ENCODE data around the gene POU2AF3. TPM values are rescaled to one million over a fixed set of nuclear protein-coding genes. Genes with fewer than 3 reads are reported as not detected.

The POU2AF3 gene
- 1 to 10 TPM; 6.0 to 9.6 (median 7.1) TPM for total RNA-seq

GRCh38 chr11:111298413-111299100, at the start of gene POU2AF3:
TSS of gene POU2AF3 (plus strand) at chr11:111298546. CDS start at chr11:111298582, 36 bp downstream.
- TF ChIP-seq CTCF (IDR thresholded peaks at IDR 0.05) (no peak), POLR2A (IDR thresholded peaks at IDR 0.05) (no peak), POLR2AphosphoS5 (IDR thresholded peaks at IDR 0.05) (no peak), EP300 (IDR thresholded peaks at IDR 0.05; ENCODE audit: low read depth) (no peak)
- no peaks in the 10 kb centered on the region for H3K36me3 ChIP-seq
- peak within 1 kb of the TSS; percentile 86 to 91 (median 89) for H3K27ac ChIP-seq
- in situ Hi-C loops (cut with MboI; ENCODE audit: low pct_ligation_motif_present in 1 of 4, low pct_unique_long_range_greater_than_20kb in 1 of 4, low sequenced_read_pairs in 3 of 4), result no loop called here
- peak within 1 kb of the TSS; percentile 61 to 72 (median 66) for H3K4me3 ChIP-seq
- H3K9me3 ChIP-seq, result no peaks in the 10 kb centered on the region
- 17 to 60% methylated on average over 1 to 25 of the region's 57 CpGs for WGBS, 2 donors (ENCODE audit: low coverage in 1 of 2)
- intact Hi-C loops (cut with DNase I; ENCODE audit: low total_unique reads), result loop anchor here (5.0 kb wide), 1 partner anchor 119 kb away; no protein-coding TSS in a partner anchor
- H3K4me1 ChIP-seq, result peaks cover 10 to 35% (median 28%) of the 10 kb centered on the region in 4 donors
- no peak for DNase-seq
- H3K27me3 ChIP-seq, result no peaks in the 10 kb centered on the region

- H3K27me3 ChIP-seq, result peaks cover 10% of the 10 kb centered on the region
- no peak for DNase-seq
- no peak overlapping the region for H3K27ac ChIP-seq
- H3K36me3 ChIP-seq, result no peaks in the 10 kb centered on the region
- H3K4me1 ChIP-seq, result no peaks in the 10 kb centered on the region
- TF ChIP-seq POLR2AphosphoS5 (IDR thresholded peaks at IDR 0.05) (no peak), CTCF (IDR thresholded peaks at IDR 0.05) (no peak)
- intact Hi-C loops (cut with DNase I; ENCODE audit: low total_unique reads), result no loop called here
- H3K9me3 ChIP-seq, result no peaks in the 10 kb centered on the region
- no peak overlapping the region for H3K4me3 ChIP-seq
- 33 to 46% methylated on average over 1 to 2 of the region's 2 CpGs for WGBS, 2 donors (ENCODE audit: low coverage in 1 of 2)
- in situ Hi-C loops (cut with MboI; ENCODE audit: low pct_ligation_motif_present in 1 of 4, low pct_unique_long_range_greater_than_20kb in 1 of 4, low sequenced_read_pairs in 3 of 4), result no loop called here
Observed at GRCh38 chr11:111250936-111251335, 47.4 kb upstream of the POU2AF3 start.

- TF ChIP-seq EP300 (IDR thresholded peaks at IDR 0.05; ENCODE audit: low read depth) (no peak), POLR2A (IDR thresholded peaks at IDR 0.05) (no peak), POLR2AphosphoS5 (IDR thresholded peaks at IDR 0.05) (no peak), CTCF (IDR thresholded peaks at IDR 0.05) (no peak)
Observed at GRCh38 chr11:111253131-111253530, 45.2 kb upstream of the POU2AF3 start.

GRCh38 chr11:111253630-111254029, 44.7 kb upstream of the POU2AF3 start:
- WGBS, 2 donors (ENCODE audit: low coverage in 1 of 2), result 83% methylated on average over 5 of the region's 5 CpGs; no CpG with 5 or more reads in 1 of the 2 donors
- no peak for TF ChIP-seq CTCF (IDR thresholded peaks at IDR 0.05)
- no peak for TF ChIP-seq POLR2A (IDR thresholded peaks at IDR 0.05)
- TF ChIP-seq POLR2AphosphoS5 (IDR thresholded peaks at IDR 0.05), result no peak
- no peak overlapping the region for H3K4me3 ChIP-seq
- no peaks in the 10 kb centered on the region for H3K36me3 ChIP-seq
- peaks cover 10% of the 10 kb centered on the region for H3K27me3 ChIP-seq
- intact Hi-C loops (cut with DNase I; ENCODE audit: low total_unique reads), result no loop called here
- in situ Hi-C loops (cut with MboI; ENCODE audit: low pct_ligation_motif_present in 1 of 4, low pct_unique_long_range_greater_than_20kb in 1 of 4, low sequenced_read_pairs in 3 of 4), result no loop called here
- H3K9me3 ChIP-seq, result no peaks in the 10 kb centered on the region
- no peaks in the 10 kb centered on the region for H3K4me1 ChIP-seq
- DNase-seq, result no peak
- no peak overlapping the region for H3K27ac ChIP-seq

More at GRCh38 chr11:111253131-111253530, 45.2 kb upstream of the POU2AF3 start:
- no peak overlapping the region for H3K27ac ChIP-seq
- no peak for DNase-seq
- H3K9me3 ChIP-seq, result no peaks in the 10 kb centered on the region
- in situ Hi-C loops (cut with MboI; ENCODE audit: low pct_ligation_motif_present in 1 of 4, low pct_unique_long_range_greater_than_20kb in 1 of 4, low sequenced_read_pairs in 3 of 4) (no loop called here), intact Hi-C loops (cut with DNase I; ENCODE audit: low total_unique reads) (no loop called here)
- 75 to 80% methylated on average over 1 of the region's 1 CpG for WGBS, 2 donors (ENCODE audit: low coverage in 1 of 2)
- H3K36me3 ChIP-seq, result no peaks in the 10 kb centered on the region
- H3K4me3 ChIP-seq, result no peak overlapping the region
- peaks cover 10% of the 10 kb centered on the region for H3K27me3 ChIP-seq
- no peaks in the 10 kb centered on the region for H3K4me1 ChIP-seq
